Activated CD8-positive, alpha-beta memory T cell treated with anti-CD3 and anti-CD28 coated beads, Interleukin-2, amount 50 U/mL, for 1 hour (primary cell): Measurements from ENCODE around the gene DGAT2.

Source experiments
- DNase-seq: peaks from one replicate; pipeline ENCODE4 v3.0.0-alpha.2; 2020; ENCODE audit errors: extremely low read depth

Gene DGAT2

GRCh38 chr11:75826461-75827230, 58.1 kb downstream of the DGAT2 start:
- no peak for DNase-seq

GRCh38 chr11:75827562-75827961, 59.0 kb downstream of the DGAT2 start:
- DNase-seq: no peak

GRCh38 chr11:75831915-75832502, 63.4 kb downstream of the DGAT2 start:
- no peak for DNase-seq

- DNase-seq: no peak
Measured at GRCh38 chr11:75834728-75835127, 66.2 kb downstream of the DGAT2 start.

GRCh38 chr11:75836417-75836816, 67.8 kb downstream of the DGAT2 start:
- no peak for DNase-seq

GRCh38 chr11:75839851-75840250, 71.3 kb downstream of the DGAT2 start:
- DNase-seq: no peak

GRCh38 chr11:75840522-75840921, 71.9 kb downstream of the DGAT2 start:
- no peak for DNase-seq

GRCh38 chr11:75841739-75842138, 73.2 kb downstream of the DGAT2 start:
- no peak for DNase-seq

- no peak for DNase-seq
Measured at GRCh38 chr11:75845324-75845723, 76.7 kb downstream of the DGAT2 start.

- DNase-seq: no peak
Measured at GRCh38 chr11:75849894-75850293, 81.3 kb downstream of the DGAT2 start.

- DNase-seq: no peak
Measured at GRCh38 chr11:75850787-75851186, 82.2 kb downstream of the DGAT2 start.
